PFSK-1 (cell line): ENCODE data around the gene PHACTR3.

Experiments
- FOXP2 ChIP-seq: optimal IDR thresholded peaks from 2 replicates; pipeline ENCODE3; 2011; ENCODE audit warnings: borderline replicate concordance, control low read depth, inconsistent platforms; ENCODE audit not compliant: insufficient read depth; ENCODE audit errors: extremely low read length, extremely low read depth
- POLR2AphosphoS5 ChIP-seq: IDR thresholded peaks from 2 replicates; pipeline ENCODE4 v1.6.1; 2012; ENCODE audit warnings: low read depth, mild to moderate bottlenecking, control low read depth, low read length, moderate library complexity
- REST ChIP-seq, 2 experiments: IDR thresholded peaks; 2 replicates each; pipeline versions ENCODE4 v1.6.1 to v1.8.0; 2011 to 2012; ENCODE audit warnings: low read depth in 2 of 2, low read length in 2 of 2, control low read depth in 1 of 2, inconsistent platforms in 1 of 2, mild to moderate bottlenecking in 1 of 2, moderate library complexity in 1 of 2; ENCODE audit not compliant: insufficient read depth in 1 of 2
- SIN3A ChIP-seq: IDR thresholded peaks from 2 replicates; pipeline ENCODE4 v1.6.1; 2012; ENCODE audit warnings: mild to moderate bottlenecking, low read length, moderate library complexity, borderline replicate concordance; ENCODE audit not compliant: insufficient read depth
- TAF1 ChIP-seq: IDR thresholded peaks from 2 replicates; pipeline ENCODE4 v1.6.1; 2012; ENCODE audit warnings: low read length, control low read depth, borderline replicate concordance; ENCODE audit not compliant: insufficient read depth

The PHACTR3 gene

GRCh38 chr20:59823030-59823423 is 218.7 kb downstream of the PHACTR3 start:
- no peak for TF ChIP-seq REST (IDR thresholded peaks at IDR 0.05; ENCODE audit: insufficient read depth in 1 of 2, low read depth in 2 of 2, low read length in 2 of 2)
- no peak for TF ChIP-seq SIN3A
- no peak for TF ChIP-seq POLR2AphosphoS5
- no peak for TF ChIP-seq FOXP2
- TF ChIP-seq TAF1: no peak

GRCh38 chr20:59823491-59824259 is 219.3 kb downstream of the PHACTR3 start:
- TF ChIP-seq FOXP2: no peak
- TF ChIP-seq SIN3A: no peak
- TF ChIP-seq POLR2AphosphoS5: no peak
- no peak for TF ChIP-seq TAF1
- TF ChIP-seq REST (IDR thresholded peaks at IDR 0.05; ENCODE audit: insufficient read depth in 1 of 2, low read depth in 2 of 2, low read length in 2 of 2): no peak

GRCh38 chr20:59824711-59825562 is 220.6 kb downstream of the PHACTR3 start:
- TF ChIP-seq REST (IDR thresholded peaks at IDR 0.05; ENCODE audit: insufficient read depth in 1 of 2, low read depth in 2 of 2, low read length in 2 of 2) (no peak), POLR2AphosphoS5 (no peak), TAF1 (no peak), FOXP2 (no peak), SIN3A (no peak)

- no peak for TF ChIP-seq FOXP2
These were observed 221.2 kb downstream of the PHACTR3 start for GRCh38 chr20:59825563-59825920.

GRCh38 chr20:59825944-59826759 is 221.8 kb downstream of the PHACTR3 start:
- TF ChIP-seq POLR2AphosphoS5 (no peak), TAF1 (no peak), SIN3A (no peak), FOXP2 (no peak), REST (IDR thresholded peaks at IDR 0.05; ENCODE audit: insufficient read depth in 1 of 2, low read depth in 2 of 2, low read length in 2 of 2) (no peak)
